GOT3 (cell line): ENCODE measurements around the gene ART5.

ENCODE experiments used
- DNase-seq: peaks from one replicate; lab custom pipeline; 2025; ENCODE audit warnings: mixed read lengths; lab: John Stamatoyannopoulos, UW

Gene ART5, protein sequence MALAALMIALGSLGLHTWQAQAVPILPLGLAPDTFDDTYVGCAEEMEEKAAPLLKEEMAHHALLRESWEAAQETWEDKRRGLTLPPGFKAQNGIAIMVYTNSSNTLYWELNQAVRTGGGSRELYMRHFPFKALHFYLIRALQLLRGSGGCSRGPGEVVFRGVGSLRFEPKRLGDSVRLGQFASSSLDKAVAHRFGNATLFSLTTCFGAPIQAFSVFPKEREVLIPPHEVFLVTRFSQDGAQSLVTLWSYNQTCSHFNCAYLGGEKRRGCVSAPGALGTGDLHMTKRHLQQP

DNA sequence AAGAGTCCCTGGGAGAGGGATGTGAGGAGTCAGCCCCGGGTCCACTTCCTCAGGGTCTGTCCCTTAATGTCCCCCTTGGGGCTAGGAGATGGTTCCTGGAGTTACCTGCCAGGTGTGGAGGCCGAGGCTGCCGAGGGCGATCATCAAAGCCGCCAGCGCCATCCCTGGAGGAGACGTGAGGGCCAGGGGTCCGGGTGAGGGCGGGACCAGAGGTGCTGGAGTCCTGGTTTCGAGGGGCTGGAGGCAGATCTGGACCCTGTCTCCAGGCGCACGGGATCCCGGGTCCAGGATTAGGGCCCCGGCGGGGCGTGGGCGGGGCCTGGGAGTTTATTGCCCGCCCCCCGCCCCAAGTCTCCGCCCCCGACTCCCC is at the start of gene ART5:
Gene ART5, minus strand, starts transcription at position 292 of the 370 bp plus-strand sequence. Its CDS starts 130 bp downstream, at position 162.
- no peak for DNase-seq

DNA sequence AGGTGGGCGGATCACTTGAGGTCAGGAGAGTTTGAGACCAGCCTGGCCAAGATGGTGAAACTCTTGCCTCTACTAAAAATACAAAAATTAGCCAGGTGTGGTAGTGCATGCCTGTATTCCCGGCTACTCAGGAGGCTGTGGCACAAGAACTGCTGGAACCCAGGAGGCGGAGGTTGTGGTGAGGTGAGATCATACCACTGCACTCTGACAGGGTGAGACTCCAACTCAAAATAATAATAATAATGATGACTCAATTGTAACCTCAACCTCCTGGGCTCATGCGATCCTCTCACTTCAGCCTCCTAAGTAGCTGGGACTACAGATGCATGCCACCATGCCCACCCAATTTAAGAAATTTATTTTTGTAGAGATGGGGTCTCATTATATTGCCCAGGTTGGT is 45.0 kb upstream of the ART5 start:
- no peak for DNase-seq

DNA sequence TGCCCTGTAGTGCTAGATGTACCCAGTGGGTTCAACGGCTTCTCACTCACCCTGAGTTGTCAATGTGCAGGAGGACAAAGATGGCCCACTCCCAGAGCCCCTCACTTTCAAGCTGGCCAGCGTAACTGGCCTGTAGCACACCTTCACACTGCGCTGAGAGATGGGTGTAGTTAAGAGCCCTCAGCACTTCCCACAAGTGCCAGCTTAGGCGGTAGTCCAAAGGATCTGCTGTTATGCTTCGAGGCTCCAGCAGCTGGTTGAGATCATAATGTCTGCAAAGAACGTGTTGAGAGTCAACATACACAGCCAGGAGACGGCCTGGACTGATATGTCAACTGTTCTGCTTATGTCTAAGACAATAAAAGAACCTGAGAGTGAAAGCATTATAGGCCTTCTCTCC is 44.1 kb upstream of the ART5 start:
- no peak for DNase-seq

DNA sequence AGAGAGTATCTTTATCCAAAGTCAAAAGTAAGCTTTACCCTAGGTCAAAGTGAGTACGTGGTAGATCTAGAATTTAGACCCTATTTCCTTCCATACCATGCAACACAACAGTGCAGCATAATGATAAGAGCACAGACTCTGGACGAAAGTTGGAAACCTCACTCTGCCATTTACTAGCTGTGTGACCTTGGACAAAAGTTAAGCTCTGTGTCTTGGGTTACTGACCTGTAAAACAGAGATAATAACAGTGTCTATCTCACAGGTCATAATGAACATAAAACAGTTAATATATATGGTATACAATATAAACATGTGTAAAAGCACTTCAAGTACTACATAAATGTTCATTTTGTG is 43.0 kb upstream of the ART5 start:
- DNase-seq = no peak

DNA sequence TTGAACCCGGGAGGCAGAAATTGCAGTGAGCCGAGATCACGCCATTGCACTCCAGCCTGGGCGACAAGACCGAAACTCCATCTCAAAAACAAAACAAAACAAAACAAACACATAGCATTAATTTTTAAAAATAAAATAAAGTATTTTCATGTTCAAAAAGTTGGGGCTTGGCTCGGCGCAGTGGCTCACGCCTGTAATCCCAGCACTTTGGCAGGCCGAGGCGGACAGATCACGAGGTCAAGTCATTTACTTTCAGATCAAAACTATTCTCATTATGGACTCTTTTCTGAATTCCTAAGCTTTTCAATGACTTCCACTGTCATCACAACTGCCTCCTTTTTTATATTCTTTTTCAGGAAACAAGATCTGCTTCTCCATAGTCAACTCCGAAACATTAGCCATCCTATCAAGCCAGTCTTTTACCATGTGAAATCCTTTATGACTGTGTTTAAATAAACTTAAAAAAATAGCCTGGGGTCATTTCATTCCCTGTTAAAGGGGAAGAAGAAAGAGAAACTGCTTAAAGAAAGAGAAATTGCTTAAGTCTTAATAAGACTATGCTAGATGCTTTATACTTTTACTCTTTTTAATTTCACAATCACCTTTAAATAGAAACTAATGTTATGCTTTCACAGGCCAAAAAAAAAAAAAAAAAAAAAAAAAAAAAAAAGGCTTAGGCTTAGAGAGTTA is 42.5 kb upstream of the ART5 start:
- DNase-seq = no peak

DNA sequence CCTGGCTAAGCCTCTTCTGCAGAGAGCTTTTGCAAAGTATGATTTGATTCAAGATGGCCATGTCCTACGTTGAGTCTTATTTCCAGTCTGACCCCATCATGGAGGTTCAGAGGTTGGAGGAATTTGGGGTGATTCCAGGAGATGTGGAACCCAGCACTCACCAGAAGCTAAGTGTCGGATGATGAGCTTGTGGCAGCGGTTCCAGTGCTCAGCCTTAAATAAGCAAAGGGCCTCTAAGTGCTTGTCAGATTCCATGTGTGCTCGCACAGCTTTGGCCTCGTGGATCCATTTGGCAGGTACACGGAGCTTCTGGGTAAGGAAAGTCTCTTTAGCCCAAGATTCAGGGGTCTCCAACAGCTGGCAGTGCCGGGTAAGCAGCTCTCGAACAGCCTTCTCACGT is 41.2 kb upstream of the ART5 start:
- DNase-seq = no peak

DNA sequence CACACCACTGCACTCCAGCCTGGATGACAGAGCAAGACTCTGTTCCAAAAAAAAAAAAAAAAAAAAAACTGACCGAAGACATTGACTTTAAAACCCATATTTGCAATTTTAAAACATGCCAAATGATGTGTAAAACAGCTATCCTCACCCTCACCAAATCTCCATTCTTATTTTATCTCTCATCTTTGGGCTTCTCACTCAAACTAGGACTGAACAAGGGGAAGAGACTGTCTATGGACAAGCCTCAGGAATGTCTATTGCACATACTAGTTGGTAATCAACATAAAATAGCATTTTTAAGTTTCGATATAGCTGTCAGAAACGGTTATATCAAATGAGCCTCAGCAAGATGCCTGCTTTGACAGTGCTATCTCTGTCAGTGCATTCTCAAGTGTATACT is 37.3 kb upstream of the ART5 start:
- no peak for DNase-seq

DNA sequence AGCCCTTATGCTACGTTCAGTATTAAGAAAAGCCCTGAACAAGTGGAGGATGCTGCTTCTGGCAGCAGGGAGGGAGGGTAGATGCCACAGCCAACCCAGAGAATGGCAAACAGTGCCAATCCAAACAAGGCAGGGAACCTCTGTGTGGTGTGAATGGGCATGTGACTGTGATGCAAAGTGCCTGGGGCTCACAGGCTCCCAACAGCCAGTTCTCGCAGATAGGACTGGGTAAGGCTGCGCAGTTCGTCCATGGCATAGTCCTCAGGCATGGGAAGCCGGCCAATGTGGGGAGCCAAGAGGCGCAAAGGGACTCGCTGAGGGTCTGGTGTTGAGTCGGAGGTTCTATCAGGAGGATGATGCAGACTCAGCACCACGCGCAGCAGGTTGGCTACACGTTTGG is 34.2 kb upstream of the ART5 start:
- DNase-seq = no peak

DNA sequence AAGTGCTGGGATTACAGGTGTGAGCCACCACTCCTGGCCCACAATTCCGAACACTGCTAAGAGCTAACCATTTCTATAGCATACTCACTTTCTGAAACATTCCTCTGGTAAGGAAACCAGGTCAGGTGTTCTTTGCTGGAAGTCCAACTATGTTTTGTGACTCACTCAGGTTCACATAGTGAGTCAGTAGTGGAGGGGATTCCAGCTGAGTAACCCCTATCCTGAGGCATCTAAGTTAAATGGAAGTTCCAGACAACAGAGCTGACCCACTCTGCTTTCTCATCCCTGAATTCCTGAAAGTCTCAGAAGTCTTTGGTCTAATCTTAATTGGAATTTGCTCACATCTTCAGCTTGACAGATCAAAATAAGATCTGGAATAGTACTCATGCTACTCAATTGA is 32.4 kb upstream of the ART5 start:
- no peak for DNase-seq

DNA sequence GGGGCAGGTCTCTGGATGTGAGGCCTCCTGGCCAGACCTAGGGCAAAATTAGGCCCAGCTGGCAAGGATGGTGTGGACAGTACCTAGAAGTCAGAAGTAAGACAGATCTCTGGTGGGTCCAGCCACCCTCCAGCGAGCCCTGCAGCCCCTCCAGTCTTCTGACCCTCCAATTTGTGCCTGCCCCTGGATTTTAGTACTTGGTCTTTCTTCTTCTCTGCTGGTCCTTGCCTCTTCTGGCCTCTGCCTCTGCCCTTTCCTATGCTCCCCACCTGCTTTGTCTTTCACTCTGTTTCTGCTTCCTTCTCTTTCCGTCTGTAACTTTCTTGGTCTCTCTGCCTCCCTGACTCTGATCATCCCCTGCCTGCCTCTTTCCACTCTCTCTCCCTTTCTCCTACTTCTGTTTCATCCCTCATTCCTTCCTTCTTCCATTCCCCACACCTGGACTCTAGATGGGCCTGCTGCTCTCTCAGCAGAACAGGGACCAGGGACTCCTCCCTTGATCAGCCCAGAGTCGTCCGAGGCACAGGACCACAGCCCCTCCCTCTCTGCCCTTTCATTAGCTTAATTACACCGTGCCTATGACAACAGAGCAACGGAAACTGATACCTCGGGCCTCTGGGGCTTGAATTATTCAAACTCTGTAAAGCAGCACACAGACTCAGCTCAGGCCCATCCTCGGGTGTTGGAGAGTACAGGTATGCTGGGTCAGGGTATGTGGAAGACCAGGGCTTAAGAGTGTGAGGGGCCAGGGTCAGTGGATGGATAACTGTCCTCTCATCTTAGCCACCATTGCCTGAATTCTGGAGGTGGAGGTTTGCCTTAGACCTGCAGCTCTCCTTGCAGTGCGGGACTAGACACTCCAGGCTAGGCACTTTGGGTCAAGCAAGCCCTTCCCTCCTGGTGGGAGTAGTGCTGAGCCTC is 29.8 kb upstream of the ART5 start, which contains the start of gene CHRNA10:
Gene CHRNA10, minus strand, starts transcription at position 51 of the 921 bp plus-strand sequence. CDS start 72 bp downstream, outside the sequence.
- no peak for DNase-seq

DNA sequence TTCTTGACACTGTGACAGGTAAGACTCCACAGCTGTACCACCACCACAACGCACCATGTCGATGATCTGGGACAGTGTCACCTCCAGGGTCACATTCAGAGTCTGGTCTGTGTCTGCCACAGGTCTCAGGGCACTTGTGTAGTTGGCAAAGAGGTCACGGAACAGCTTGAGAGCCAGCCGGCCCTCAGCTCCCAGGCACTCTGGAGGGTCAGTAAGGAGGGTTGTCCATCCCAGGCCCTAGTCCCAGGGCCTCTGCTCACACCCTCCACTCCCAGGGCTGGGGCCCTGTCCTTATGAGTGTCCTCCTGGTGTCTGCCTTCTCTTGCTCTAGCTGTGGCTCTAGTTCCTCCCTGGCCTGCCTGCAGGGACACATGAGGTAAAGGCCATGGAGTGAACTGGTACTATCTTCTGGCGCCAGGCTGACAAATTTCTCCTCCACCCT is 28.0 kb upstream of the ART5 start:
- no peak for DNase-seq

DNA sequence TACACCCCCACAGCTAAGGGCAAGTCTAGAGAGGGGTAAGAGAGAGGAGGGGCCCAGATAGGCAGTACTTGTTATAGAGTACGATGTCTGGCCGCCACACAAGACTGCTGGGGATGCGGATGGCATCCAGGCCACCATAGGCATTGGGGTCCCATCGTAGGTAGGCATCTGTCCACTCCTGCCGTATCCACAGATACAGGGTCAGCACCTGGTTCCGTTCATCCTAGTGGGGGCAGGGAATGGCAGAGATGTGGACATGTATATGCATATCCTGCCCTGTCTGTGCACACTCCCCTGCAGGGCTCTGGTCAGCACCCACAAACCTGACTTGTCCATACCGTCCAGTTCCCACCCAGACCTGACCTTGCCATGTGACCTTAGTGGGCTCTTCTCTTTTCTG is 27.3 kb upstream of the ART5 start:
- DNase-seq = no peak

DNA sequence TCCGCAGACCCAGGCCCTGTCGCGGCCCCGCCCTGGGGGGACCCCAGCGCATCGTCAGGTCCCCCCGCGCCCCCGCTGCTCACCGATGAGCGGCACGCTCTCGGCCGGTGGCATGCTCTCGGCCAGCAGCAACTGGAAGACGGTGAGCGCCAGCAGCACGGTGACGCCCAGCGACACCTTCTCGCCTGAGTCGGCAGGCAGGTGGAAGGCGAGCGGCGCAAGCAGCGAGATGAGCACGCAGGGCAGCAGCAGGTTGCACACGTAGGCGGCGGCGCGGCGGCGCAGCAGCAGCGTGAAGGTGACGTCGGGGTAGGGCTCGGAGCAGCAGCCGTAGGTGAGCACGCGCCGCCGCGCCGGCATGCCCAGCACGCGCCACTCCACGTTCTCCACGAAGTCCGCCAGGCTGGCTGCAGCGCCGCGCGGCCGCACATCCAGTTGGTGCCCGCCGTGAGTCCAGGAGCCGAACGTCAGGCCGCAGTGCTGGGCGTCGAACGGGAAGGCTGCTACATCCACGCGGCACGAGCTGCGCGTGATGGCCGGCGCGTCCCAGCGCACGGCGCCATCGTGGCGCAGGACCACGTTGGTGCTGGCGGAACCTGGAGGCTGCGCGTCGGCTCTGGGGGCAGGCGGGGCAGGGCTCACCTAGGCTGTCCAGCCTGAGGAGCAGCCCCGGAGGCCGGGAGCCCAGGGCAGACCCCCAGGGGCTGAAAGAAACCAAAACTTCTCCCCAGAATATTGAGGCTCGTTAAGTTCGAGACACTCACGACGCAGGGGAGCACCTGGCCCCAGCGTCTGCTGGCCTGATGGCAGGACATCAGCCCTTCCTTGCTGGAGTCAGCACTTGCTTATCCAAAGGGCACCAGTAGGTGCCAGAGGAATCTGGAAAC is 25.6 kb upstream of the ART5 start:
- DNase-seq = no peak

DNA sequence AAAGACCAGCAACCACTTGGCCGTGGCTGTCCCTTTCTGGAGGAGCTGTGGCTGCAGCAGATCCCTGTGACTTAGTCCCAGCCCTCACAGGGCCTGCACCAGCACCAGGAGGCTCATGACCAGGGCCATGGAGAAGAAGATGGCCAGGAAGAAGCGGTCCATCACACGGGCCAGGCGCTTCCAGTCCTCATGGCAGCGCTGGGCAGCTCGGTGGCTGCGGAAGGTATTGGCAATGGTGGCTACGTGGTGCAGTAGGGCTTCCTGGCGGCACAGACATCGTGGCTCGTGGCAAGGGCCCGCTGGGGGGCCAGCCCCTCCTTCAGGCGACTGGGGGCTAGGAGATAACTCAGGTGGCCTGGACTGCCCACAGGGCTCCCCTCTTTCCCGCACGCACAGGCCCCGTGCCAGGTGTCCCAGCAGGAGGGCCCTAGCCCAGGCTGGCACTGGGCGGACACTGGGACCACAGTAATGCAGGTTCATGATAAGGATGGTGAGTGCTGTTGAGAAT is 24.3 kb upstream of the ART5 start:
- DNase-seq = no peak

DNA sequence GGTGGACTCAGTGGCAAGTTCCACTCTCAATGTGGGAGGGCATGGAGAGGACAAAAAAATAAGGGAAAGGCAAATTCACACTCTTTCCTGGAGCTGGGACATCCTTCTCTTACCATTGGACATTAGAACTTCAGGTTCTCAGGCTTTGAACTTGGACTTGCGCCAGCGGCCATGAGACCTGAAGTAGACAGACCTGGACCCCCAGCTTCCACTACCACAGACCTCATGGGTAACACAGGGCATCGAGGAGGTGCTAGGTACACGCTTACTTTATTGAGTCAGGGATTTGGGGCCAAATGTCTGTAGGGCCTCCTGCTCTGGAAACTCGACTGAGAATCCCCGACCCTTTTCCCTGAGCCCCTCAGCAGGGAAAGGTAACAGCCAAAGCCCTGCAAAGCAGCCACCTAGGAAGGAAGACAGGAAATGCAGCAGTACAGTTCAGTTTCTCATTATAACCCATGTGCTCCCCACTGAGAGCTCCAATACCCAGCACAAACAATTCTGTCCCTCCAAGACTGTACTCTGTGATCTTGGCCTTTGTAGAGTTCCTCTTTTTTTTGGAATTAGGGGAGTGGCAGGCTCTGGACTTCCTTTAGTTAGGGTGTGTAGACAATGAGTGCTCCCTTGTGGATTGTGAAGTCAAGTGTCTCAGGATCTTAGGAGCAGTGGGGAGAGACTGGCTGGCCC is 23.7 kb upstream of the ART5 start:
- no peak for DNase-seq

DNA sequence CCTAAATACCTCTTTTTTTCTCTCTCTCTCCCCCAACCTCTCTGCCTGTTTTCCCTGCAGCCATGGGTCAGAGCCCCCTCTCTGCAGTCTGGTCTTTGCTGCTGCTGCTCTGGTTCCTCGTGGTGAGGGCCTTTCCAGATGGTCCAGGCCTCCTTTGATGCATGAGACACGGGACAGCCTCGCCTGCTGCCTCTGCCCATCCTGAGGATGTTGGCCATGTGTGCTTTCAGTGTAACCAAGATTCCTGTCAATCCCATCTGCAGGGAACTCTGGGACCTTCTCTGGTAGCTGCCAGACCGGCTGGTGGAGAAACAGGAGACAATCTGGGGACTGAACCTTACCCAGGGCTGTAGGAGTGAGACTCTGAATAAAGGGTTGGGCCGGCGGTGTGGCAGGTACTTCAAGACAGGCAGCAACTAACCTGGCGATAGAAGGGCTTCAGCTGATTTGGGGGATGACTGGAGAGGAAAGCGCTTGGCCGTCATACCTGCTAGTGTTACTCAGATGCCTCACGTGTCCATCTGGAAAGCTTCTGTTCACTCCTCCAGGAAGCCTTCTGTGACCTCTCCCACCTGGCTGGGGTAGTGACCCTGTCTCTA is 22.3 kb upstream of the ART5 start:
- no peak for DNase-seq

DNA sequence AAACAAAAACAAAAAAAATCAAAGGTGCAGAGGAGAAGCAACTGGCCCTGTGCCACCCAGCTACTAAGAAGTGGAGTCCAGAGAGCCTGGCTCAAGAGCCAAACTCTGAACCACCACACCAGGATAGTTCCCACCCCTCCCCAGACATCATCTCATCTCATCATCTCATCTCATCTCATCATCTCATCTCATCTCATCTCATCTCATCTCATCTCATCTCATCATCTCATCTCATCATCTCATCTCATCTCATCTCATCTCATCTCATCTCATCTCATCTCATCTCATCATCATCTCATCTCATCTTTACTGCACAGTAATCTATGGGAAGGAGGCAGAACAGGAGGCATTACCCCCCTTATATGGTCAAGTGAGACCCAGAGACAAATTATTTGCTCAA is 21.1 kb upstream of the ART5 start:
- DNase-seq = no peak

DNA sequence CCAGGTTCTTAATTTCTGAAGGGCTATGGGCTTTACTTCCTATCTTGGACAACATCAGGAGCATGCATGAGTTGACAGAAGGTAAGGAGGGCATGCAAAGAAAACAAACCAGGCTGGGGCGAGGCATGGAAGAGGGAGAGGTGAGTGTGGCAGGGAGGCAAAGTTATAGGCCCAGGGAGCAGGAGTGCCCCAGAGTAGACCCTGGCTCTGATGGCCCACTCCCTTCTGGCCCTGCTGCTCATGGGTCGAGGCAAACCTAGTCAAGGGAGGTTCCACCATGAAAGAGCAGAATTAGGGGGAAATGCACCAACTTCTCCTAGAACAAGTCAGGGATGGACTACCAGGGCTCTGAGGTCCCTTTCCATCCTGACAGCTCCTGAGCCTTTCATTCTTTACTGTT is 19.2 kb upstream of the ART5 start:
- no peak for DNase-seq

DNA sequence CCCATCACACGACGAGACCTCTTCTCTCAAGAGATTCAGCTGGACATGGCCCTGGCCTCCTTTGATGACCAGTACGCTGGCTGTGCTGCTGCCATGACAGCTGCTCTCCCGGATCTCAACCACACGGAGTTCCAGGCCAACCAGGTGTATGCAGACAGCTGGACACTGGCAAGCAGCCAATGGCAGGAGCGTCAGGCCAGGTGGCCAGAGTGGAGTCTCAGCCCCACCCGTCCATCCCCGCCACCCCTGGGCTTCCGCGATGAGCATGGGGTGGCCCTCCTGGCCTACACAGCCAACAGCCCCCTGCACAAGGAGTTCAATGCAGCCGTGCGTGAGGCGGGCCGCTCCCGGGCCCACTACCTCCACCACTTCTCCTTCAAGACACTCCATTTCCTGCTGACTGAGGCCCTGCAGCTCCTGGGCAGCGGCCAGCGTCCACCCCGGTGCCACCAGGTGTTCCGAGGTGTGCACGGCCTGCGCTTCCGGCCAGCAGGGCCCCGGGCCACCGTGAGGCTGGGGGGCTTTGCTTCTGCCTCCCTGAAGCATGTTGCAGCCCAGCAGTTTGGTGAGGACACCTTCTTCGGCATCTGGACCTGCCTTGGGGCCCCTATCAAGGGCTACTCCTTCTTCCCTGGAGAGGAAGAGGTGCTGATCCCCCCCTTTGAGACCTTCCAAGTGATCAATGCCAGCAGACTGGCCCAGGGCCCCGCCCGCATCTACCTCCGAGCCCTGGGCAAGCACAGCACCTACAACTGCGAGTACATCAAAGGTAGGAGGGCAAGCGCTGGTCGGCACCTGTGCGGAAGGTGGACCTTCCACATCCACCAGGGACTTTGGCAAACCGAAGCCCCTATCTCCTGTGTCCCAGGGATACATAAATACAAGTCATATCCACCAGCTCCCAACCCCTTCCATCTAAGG is 18.1 kb upstream of the ART5 start:
- DNase-seq = no peak
